HepG2 (cell line): ENCODE results near the gene POLD3.

Experiments
- CEBPB ChIP-seq: IDR thresholded peaks from 2 replicates; pipeline ENCODE4 v1.6.1; 2011; ENCODE audit warnings: low read depth, low read length, improper control_type of control experiment, borderline replicate concordance
- HES4 ChIP-seq: sonication (generic); formaldehyde crosslinking; IDR thresholded peaks from 2 replicates; pipeline ENCODE4 v1.9.0; 2021; ENCODE audit warnings: mild to moderate bottlenecking, missing genetic modification reagents, borderline replicate concordance
- YY1 ChIP-seq: IDR thresholded peaks from 2 replicates; pipeline ENCODE4 v1.6.1; 2011; ENCODE audit warnings: low read length, low read depth, moderate library complexity, mild to moderate bottlenecking; ENCODE audit not compliant: insufficient read depth, insufficient replicate concordance
- ZBTB7B ChIP-seq: sonication (generic); formaldehyde crosslinking; IDR thresholded peaks from 2 replicates; pipeline ENCODE4 v1.4.0; 2020; ENCODE audit warnings: missing genetic modification reagents
- TF ChIP-seq, protein P1 (sequence below): sonication (generic); formaldehyde crosslinking; IDR thresholded peaks from 2 replicates; pipeline ENCODE4 v1.4.0; 2020; ENCODE audit warnings: missing genetic modification reagents, borderline replicate concordance
- TF ChIP-seq, protein P2 (sequence below): sonication (generic); formaldehyde crosslinking; IDR thresholded peaks from 2 replicates; pipeline ENCODE4 v1.5.0; 2020; ENCODE audit warnings: missing genetic modification reagents, mild to moderate bottlenecking, borderline replicate concordance
- TF ChIP-seq, protein P3 (sequence below): sonication (generic); formaldehyde crosslinking; IDR thresholded peaks from 2 replicates; pipeline ENCODE4 v1.5.0; 2020; ENCODE audit warnings: mild to moderate bottlenecking, missing genetic modification reagents

DNA sequence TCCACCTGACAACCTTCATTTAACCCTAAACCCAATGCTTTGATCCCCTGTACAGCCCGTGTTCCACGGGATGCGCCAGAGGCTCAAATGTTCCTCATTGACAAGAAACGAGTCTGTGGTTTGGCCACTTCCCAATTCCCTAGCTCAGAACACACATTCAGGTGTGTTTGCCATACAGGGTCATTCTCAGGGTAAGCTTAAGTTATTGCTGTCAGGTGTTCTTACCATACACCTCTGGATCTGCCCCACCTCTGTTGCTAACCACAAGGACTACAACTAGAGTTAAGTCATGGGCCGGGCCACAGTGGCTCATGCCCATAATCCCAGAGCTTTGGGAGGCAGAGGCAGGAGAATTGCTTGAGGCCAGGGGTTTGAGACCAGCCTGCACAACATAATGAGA lies 45.6 kb upstream of the POLD3 start:
- TF ChIP-seq HES4 (no peak), ZBTB7B (no peak), YY1 (no peak), CEBPB (no peak)
- TF ChIP-seq, protein P1, sequence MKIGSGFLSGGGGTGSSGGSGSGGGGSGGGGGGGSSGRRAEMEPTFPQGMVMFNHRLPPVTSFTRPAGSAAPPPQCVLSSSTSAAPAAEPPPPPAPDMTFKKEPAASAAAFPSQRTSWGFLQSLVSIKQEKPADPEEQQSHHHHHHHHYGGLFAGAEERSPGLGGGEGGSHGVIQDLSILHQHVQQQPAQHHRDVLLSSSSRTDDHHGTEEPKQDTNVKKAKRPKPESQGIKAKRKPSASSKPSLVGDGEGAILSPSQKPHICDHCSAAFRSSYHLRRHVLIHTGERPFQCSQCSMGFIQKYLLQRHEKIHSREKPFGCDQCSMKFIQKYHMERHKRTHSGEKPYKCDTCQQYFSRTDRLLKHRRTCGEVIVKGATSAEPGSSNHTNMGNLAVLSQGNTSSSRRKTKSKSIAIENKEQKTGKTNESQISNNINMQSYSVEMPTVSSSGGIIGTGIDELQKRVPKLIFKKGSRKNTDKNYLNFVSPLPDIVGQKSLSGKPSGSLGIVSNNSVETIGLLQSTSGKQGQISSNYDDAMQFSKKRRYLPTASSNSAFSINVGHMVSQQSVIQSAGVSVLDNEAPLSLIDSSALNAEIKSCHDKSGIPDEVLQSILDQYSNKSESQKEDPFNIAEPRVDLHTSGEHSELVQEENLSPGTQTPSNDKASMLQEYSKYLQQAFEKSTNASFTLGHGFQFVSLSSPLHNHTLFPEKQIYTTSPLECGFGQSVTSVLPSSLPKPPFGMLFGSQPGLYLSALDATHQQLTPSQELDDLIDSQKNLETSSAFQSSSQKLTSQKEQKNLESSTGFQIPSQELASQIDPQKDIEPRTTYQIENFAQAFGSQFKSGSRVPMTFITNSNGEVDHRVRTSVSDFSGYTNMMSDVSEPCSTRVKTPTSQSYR (CRISPR knock-in tag): no peak
- TF ChIP-seq, protein P2, sequence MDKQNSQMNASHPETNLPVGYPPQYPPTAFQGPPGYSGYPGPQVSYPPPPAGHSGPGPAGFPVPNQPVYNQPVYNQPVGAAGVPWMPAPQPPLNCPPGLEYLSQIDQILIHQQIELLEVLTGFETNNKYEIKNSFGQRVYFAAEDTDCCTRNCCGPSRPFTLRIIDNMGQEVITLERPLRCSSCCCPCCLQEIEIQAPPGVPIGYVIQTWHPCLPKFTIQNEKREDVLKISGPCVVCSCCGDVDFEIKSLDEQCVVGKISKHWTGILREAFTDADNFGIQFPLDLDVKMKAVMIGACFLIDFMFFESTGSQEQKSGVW (CRISPR knock-in tag): no peak
- TF ChIP-seq, protein P3, sequence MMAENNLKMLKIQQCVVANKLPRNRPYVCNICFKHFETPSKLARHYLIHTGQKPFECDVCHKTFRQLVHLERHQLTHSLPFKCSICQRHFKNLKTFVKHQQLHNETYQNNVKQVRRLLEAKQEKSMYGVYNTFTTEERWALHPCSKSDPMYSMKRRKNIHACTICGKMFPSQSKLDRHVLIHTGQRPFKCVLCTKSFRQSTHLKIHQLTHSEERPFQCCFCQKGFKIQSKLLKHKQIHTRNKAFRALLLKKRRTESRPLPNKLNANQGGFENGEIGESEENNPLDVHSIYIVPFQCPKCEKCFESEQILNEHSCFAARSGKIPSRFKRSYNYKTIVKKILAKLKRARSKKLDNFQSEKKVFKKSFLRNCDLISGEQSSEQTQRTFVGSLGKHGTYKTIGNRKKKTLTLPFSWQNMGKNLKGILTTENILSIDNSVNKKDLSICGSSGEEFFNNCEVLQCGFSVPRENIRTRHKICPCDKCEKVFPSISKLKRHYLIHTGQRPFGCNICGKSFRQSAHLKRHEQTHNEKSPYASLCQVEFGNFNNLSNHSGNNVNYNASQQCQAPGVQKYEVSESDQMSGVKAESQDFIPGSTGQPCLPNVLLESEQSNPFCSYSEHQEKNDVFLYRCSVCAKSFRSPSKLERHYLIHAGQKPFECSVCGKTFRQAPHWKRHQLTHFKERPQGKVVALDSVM (CRISPR knock-in tag): no peak
